HCT116 (cell line): ENCODE results near the gene DGAT2. TPM values are rescaled to one million over a fixed set of nuclear protein-coding genes. Genes with fewer than 3 reads are reported as not detected.

Source experiments
- ATAC-seq: fragments of 200-7000 bp; cut with Tn5 transposase; 2 replicates; pipeline ENCODE4 v1.9.1; 2020; ENCODE audit warnings: mild to moderate bottlenecking, moderate library complexity
- BruUV-seq: library from RNA; stranded (reverse); fragments of 400-500 nt; replicated peaks from 2 replicates; lab custom pipeline; 2021; lab: Mats Ljungman, UMichigan
- CTCF ChIA-PET: fragments of 300-600 bp; sonication (Branson Sonifier 250); formaldehyde crosslinking; loops from one replicate; lab custom pipeline; 2021; ENCODE audit warnings: antibody characterized with exemption; lab: Charles Lee
- POLR2A ChIA-PET: fragments of 300-600, 350-600 bp; sonication (Branson Sonifier 250); formaldehyde crosslinking; loops from one replicate; lab custom pipeline; 2021; ENCODE audit warnings: antibody characterized with exemption; lab: Charles Lee
- RAD21 ChIA-PET, 2 experiments: fragments of 300-600 bp; sonication (Branson Sonifier 250); formaldehyde crosslinking; loops; one replicate each; lab custom pipeline; 2023; ENCODE audit warnings: low total read pairs in 2 of 2; ENCODE audit not compliant: uncharacterized antibody in 2 of 2, unreplicated experiment in 2 of 2, low non-redundant PET in 1 of 2; lab: Charles Lee
- DNase-seq: peaks from one replicate; pipeline ENCODE4 v3.0.0-alpha.2; 2010; ENCODE audit warnings: low read depth, low spot score
- H2AFZ ChIP-seq: fragments of 200-600 bp; shearing (Covaris generic), sonication (generic); 2 replicates; pipeline ENCODE4 v1.6.1; 2017; ENCODE audit warnings: low read depth, mixed run types, mixed read lengths, antibody characterized with exemption, low read length; ENCODE audit not compliant: poor library complexity, severe bottlenecking
- H3K27ac ChIP-seq: 2 replicates; pipeline ENCODE4 v1.5.1; 2012; ENCODE audit warnings: low read depth, low read length
- H3K27me3 ChIP-seq: fragments of 200-600 bp; sonication (generic); 2 replicates; pipeline ENCODE4 v1.6.1; 2016; ENCODE audit warnings: mixed run types, low read length, mixed read lengths; ENCODE audit not compliant: insufficient read depth
- H3K36me3 ChIP-seq, 2 experiments: fragments of 200-500 bp in 1 of 2; fragments of 200-600 bp in 1 of 2; sonication (Bioruptor generic) in 1 of 2; sonication (generic) in 1 of 2; 2 replicates each; pipeline versions ENCODE4 v1.5.1 to v1.6.1; 2014 to 2016; ENCODE audit warnings: low read length in 2 of 2, inconsistent platforms in 1 of 2, mixed read lengths in 1 of 2, mixed run types in 1 of 2; ENCODE audit not compliant: insufficient read depth in 2 of 2, control insufficient read depth in 1 of 2
- H3K4me1 ChIP-seq, 2 experiments: fragments of 200-600 bp in 1 of 2; sonication (generic) in 1 of 2; 2 replicates each; pipeline versions ENCODE4 v1.5.1 to v1.6.1; 2012 to 2017; ENCODE audit warnings: low read length in 2 of 2, inconsistent platforms in 1 of 2, mild to moderate bottlenecking in 1 of 2, mixed read lengths in 1 of 2, mixed run types in 1 of 2, moderate library complexity in 1 of 2; ENCODE audit not compliant: insufficient read depth in 2 of 2, control insufficient read depth in 1 of 2
- H3K4me2 ChIP-seq: fragments of 200-600 bp; sonication (generic); 2 replicates; pipeline ENCODE4 v1.6.1; 2017; ENCODE audit warnings: mixed run types, low read length, mixed read lengths
- H3K4me3 ChIP-seq, 2 experiments: fragments of 200-600 bp in 1 of 2; sonication (generic) in 1 of 2; replicated peaks in 1 of 2; 2 replicates each; pipeline ENCODE4 v1.5.1; 2011 to 2016; ENCODE audit warnings: low read length in 2 of 2, control low read depth in 1 of 2, low read depth in 1 of 2, mild to moderate bottlenecking in 1 of 2, mixed read lengths in 1 of 2, mixed run types in 1 of 2
- H3K79me2 ChIP-seq: fragments of 200-600 bp; sonication (generic); 2 replicates; pipeline ENCODE4 v1.6.1; 2017; ENCODE audit warnings: mild to moderate bottlenecking, mixed run types, low read length, moderate library complexity, mixed read lengths; ENCODE audit not compliant: insufficient read depth
- H3K9ac ChIP-seq: fragments of 200-600 bp; sonication (generic); 2 replicates; pipeline ENCODE4 v1.6.1; 2016; ENCODE audit warnings: low read length, mixed read lengths
- H3K9me2 ChIP-seq: fragments of 200-600 bp; sonication (generic), shearing (Covaris generic); 2 replicates; pipeline ENCODE4 v1.6.1; 2017; ENCODE audit warnings: mixed run types, mild to moderate bottlenecking, moderate library complexity; ENCODE audit not compliant: insufficient read depth
- H3K9me3 ChIP-seq, 2 experiments: fragments of 200-500 bp in 1 of 2; fragments of 200-600 bp in 1 of 2; sonication (Bioruptor generic) in 1 of 2; sonication (generic) in 1 of 2; 2 replicates each; pipeline ENCODE4 v1.6.1; 2014 to 2017; ENCODE audit warnings: low read length in 2 of 2, mixed read lengths in 2 of 2, inconsistent platforms in 1 of 2, low read depth in 1 of 2, mild to moderate bottlenecking in 1 of 2, mixed run types in 1 of 2, moderate library complexity in 1 of 2; ENCODE audit not compliant: control insufficient read depth in 1 of 2, insufficient read depth in 1 of 2
- H4K20me1 ChIP-seq: fragments of 200-600 bp; sonication (generic), shearing (Covaris generic); 2 replicates; pipeline ENCODE4 v1.6.1; 2017; ENCODE audit warnings: mixed run types, mild to moderate bottlenecking, moderate library complexity; ENCODE audit not compliant: insufficient read depth
- ATF3 ChIP-seq: IDR thresholded peaks from 2 replicates; pipeline ENCODE4 v1.6.1; 2012
- CBX3 ChIP-seq: IDR thresholded peaks from 2 replicates; pipeline ENCODE4 v1.6.1; 2012; ENCODE audit warnings: low read depth
- CTCF ChIP-seq, 3 experiments: fragments of 200-600 bp in 1 of 3; sonication (generic) in 1 of 3; IDR thresholded peaks in 2 of 3; conservative IDR thresholded peaks in 1 of 3; 2 replicates each; pipeline ENCODE4 v1.5.1; 2012 to 2017; ENCODE audit warnings: low read depth in 2 of 3, low read length in 2 of 3, antibody characterized with exemption in 1 of 3, borderline replicate concordance in 1 of 3, control low read depth in 1 of 3, mild to moderate bottlenecking in 1 of 3, mixed read lengths in 1 of 3, mixed run types in 1 of 3, moderate library complexity in 1 of 3; ENCODE audit not compliant: insufficient read depth in 1 of 3
- EGR1 ChIP-seq: IDR thresholded peaks from 2 replicates; pipeline ENCODE4 v1.6.1; 2012; ENCODE audit warnings: low read depth
- ELF1 ChIP-seq: IDR thresholded peaks from 2 replicates; pipeline ENCODE4 v1.6.1; 2012; ENCODE audit warnings: low read depth, borderline replicate concordance
- EZH2 ChIP-seq: fragments of 200-600 bp; sonication (generic); IDR thresholded peaks from 2 replicates; pipeline ENCODE4 v1.6.1; 2017; ENCODE audit warnings: antibody characterized with exemption, mixed run types
- EZH2phosphoT487 ChIP-seq: fragments of 200-600 bp; IDR thresholded peaks from 2 replicates; pipeline ENCODE4 v1.6.1; 2018; ENCODE audit warnings: antibody characterized with exemption, borderline replicate concordance
- FOSL1 ChIP-seq: IDR thresholded peaks from 2 replicates; pipeline ENCODE4 v1.6.1; 2012; ENCODE audit warnings: low read depth
- JUND ChIP-seq: IDR thresholded peaks from 2 replicates; pipeline ENCODE4 v1.6.1; 2012
- POLR2A ChIP-seq: IDR thresholded peaks from 2 replicates; pipeline ENCODE4 v1.7.0; 2011; ENCODE audit warnings: borderline replicate concordance; ENCODE audit not compliant: insufficient read depth, insufficient read length; ENCODE audit errors: extremely low read depth
- POLR2AphosphoS5 ChIP-seq: IDR thresholded peaks from 2 replicates; pipeline ENCODE4 v1.6.1; 2011; ENCODE audit warnings: mild to moderate bottlenecking, low read depth, low read length, moderate library complexity
- RAD21 ChIP-seq: IDR thresholded peaks from 2 replicates; pipeline ENCODE4 v1.6.1; 2012; ENCODE audit warnings: low read depth, mild to moderate bottlenecking
- REST ChIP-seq: IDR thresholded peaks from 2 replicates; pipeline ENCODE4 v1.6.1; 2012; ENCODE audit warnings: low read depth
- SIN3A ChIP-seq: IDR thresholded peaks from 2 replicates; pipeline ENCODE4 v1.6.1; 2012; ENCODE audit warnings: low read depth
- SP1 ChIP-seq: IDR thresholded peaks from 2 replicates; pipeline ENCODE4 v1.6.1; 2012; ENCODE audit warnings: low read depth
- TCF7L2 ChIP-seq: IDR thresholded peaks from 2 replicates; pipeline ENCODE4 v1.7.0; 2011; ENCODE audit warnings: borderline replicate concordance, inconsistent platforms; ENCODE audit not compliant: insufficient read depth, insufficient read length; ENCODE audit errors: extremely low read depth
- YY1 ChIP-seq: IDR thresholded peaks from 2 replicates; pipeline ENCODE4 v1.6.1; 2011; ENCODE audit warnings: low read length, low read depth, moderate library complexity, mild to moderate bottlenecking; ENCODE audit not compliant: insufficient replicate concordance; ENCODE audit errors: extremely low read depth
- ZBTB33 ChIP-seq: IDR thresholded peaks from 2 replicates; pipeline ENCODE4 v1.6.1; 2011; ENCODE audit warnings: mild to moderate bottlenecking, low read length, moderate library complexity; ENCODE audit not compliant: insufficient replicate concordance; ENCODE audit errors: extremely low read depth
- ZFX ChIP-seq: fragments of 450-650 bp; IDR thresholded peaks from 2 replicates; pipeline ENCODE4 v1.6.1; 2017
- ZNF274 ChIP-seq: fragments of 200-500 bp; sonication (Bioruptor generic); IDR thresholded peaks from 2 replicates; pipeline ENCODE4 v1.6.1; 2014; ENCODE audit warnings: mild to moderate bottlenecking, low read depth, low read length, inconsistent platforms
- intact Hi-C: fragments of 100-400 bp; cut with micrococcal nuclease; formaldehyde crosslinking; loops from 2 replicates; pipeline ENCODE4 v1.10.0; 2022
- total RNA-seq: library from RNA; stranded (reverse); gene quantifications from one replicate; pipeline ENCODE4 v1.2.1, GENCODE V29; 2021; ENCODE audit not compliant: unreplicated experiment

Gene DGAT2
- total RNA-seq, 1 experiment from 2014 or later, result 2.4 TPM

- Histone ChIP-seq H3K9me2 (no peaks in the 10 kb centered on the region), H3K4me2 (no peak overlapping the region), H3K27me3 (no peaks in the 10 kb centered on the region), H3K79me2 (no peaks in the 10 kb centered on the region), H3K9me3 (no peaks in the 10 kb centered on the region), H3K9ac (no peak overlapping the region), H4K20me1 (no peaks in the 10 kb centered on the region), H3K27ac (no peak overlapping the region), H3K36me3 (no peaks in the 10 kb centered on the region), H3K4me1 (no peaks in the 10 kb centered on the region), H3K4me3 (no peak overlapping the region), H2AFZ (no peak overlapping the region)
- ChIA-PET RAD21 (no interaction called here), CTCF (no interaction called here), POLR2A (no interaction called here)
- TF ChIP-seq CBX3 (no peak), ELF1 (no peak), ZNF274 (no peak), POLR2A (no peak), EZH2 (no peak), CTCF (IDR thresholded peaks at IDR 0.05 in 2 of 3, conservative IDR thresholded peaks at IDR 0.05 in 1 of 3; ENCODE audit: borderline replicate concordance in 1 of 3, insufficient read depth in 1 of 3, low read depth in 2 of 3, low read length in 2 of 3) (no peak), YY1 (no peak), EZH2phosphoT487 (no peak), ZBTB33 (no peak), JUND (no peak), REST (no peak), ZFX (no peak), SIN3A (no peak), ATF3 (no peak), EGR1 (no peak), TCF7L2 (no peak), RAD21 (no peak), POLR2AphosphoS5 (no peak), SP1 (no peak), FOSL1 (no peak)
- intact Hi-C loops, result no loop called here
- ATAC-seq, result no peak
- no peak for DNase-seq
- BruUV-seq, result no TSS peak
Observed at GRCh38 chr11:75789521-75789920, 20.9 kb downstream of the DGAT2 start.
